Pancreas (tissue), 10 donors: ENCODE results near the gene PLA2G4F. TPM values are rescaled to one million over a fixed set of nuclear protein-coding genes. Genes with fewer than 3 reads are reported as not detected.

Experiments used
- ATAC-seq, 4 donors: fragments of 200-7000 bp; cut with Tn5 transposase; one replicate each; pipeline versions ENCODE4 v1.8.0 to v1.9.1; 2020; ENCODE audit warnings: mild to moderate bottlenecking in 4 of 4, moderate library complexity in 4 of 4
- DNase-seq, 6 donors: peaks; one replicate each; pipeline ENCODE4 v3.0.0-alpha.2; 2020
- FAIRE-seq: peaks from 2 replicates; lab custom pipeline; 2012; peaks lifted over from hg19 to GRCh38; lab: Jason Lieb, UNC
- H3K27ac ChIP-seq, 4 donors: fragments of 200-600 bp; sonication (generic); 1 replicate in 3 of 4; 2 replicates in 1 of 4; pipeline versions ENCODE4 v1.5.0 to v1.8.0; 2020
- H3K27me3 ChIP-seq, 4 donors: fragments of 200-600 bp; one replicate each; pipeline ENCODE4 v1.8.0; 2021
- H3K36me3 ChIP-seq, 3 donors: fragments of 200-600 bp; sonication (generic) in 1 of 3; one replicate each; pipeline versions ENCODE4 v1.5.0 to v1.8.0; 2020 to 2021
- H3K4me1 ChIP-seq, 3 donors: fragments of 200-600 bp; one replicate each; pipeline ENCODE4 v1.8.0; 2021
- H3K4me3 ChIP-seq, 4 donors: fragments of 200-600 bp; sonication (generic) in 2 of 4; one replicate each; pipeline versions ENCODE4 v1.5.0 to v1.8.0; 2020 to 2021
- H3K9me3 ChIP-seq, 4 donors: fragments of 200-600 bp; one replicate each; pipeline ENCODE4 v1.8.0; 2021
- CTCF ChIP-seq, 4 donors: fragments of 200-600 bp; sonication (generic) in 3 of 4; IDR thresholded peaks; one replicate each; pipeline versions ENCODE4 v1.5.0 to v1.8.0; 2021; ENCODE audit warnings: antibody characterized with exemption in 4 of 4
- WGBS, 2 donors: extraction: QIAGEN DNeasy Blood & Tissue Kit; methylation state at CpG; one replicate each; pipeline ENCODE4 v1.1.7; 2013; 5-methylcytosine and 5-hydroxymethylcytosine counted together
- intact Hi-C, 3 donors: fragments of 100-400 bp; cut with DNase I; formaldehyde crosslinking; loops; one replicate each; pipeline versions ENCODE4 v1.11.1 to v1.14.2; 2022
- polyA plus RNA-seq, 2 donors: library from polyadenylated mRNA; stranded (reverse); fragments of 200-250 nt; gene quantifications; one replicate each; pipeline ENCODE4 v1.2.3, GENCODE V29; 2013
- total RNA-seq, 6 donors: library from RNA; stranded (reverse); fragmentation: NEBNext Ultra II Directional in 4 of 6; extraction: Animal tissue kit (Norgen Biotek cat#: 25700) in 4 of 6; gene quantifications; one replicate each; pipeline versions ENCODE4 v1.2.1 to v1.2.4, GENCODE V29; 2021 to 2023
- donor health status: healthy with polysubstance abuse.
- donor health status: DM: no; HTN: no; CAD: no; lungs with moderate emphysema.
- donor health status: DM: no; HTN: no; CAD: no.
- donor health status: control.
- donor health status: control.
- donor health status: Bipolar disorder and iron deficiency.
- donor health status: DM: yes; HTN: yes; CAD: no.
- donor health status: DM: no; HTN: no; CAD: no.
- donor health status: DM: no; HTN: no; CAD: no.
- donor health status: DM: yes; HTN: yes; CAD: no.

Gene PLA2G4F
- total and polyA plus RNA-seq, 8 donors: 0.08 to 1.1 (median 0.29) TPM

GRCh38 chr15:42157981-42158765, 1.7 kb upstream of the PLA2G4F start:
- Histone ChIP-seq H3K36me3 (peaks cover 0 to 34% (median 14%) of the 10 kb centered on the region in 3 donors), H3K9me3 (no peaks in the 10 kb centered on the region), H3K4me1 (peaks cover 3 to 12% (median 11%) of the 10 kb centered on the region in 3 donors), H3K27me3 (no peaks in the 10 kb centered on the region), H3K27ac (no peak overlapping the region), H3K4me3 (no peak overlapping the region)
- 86 to 91% methylated on average over 8 of the region's 8 CpGs for WGBS, 2 donors
- DNase-seq (no peak), FAIRE-seq (no peak), ATAC-seq (no peak)
- TF ChIP-seq CTCF (IDR thresholded peaks at IDR 0.05): no peak
- intact Hi-C loops: no loop called here

DNA sequence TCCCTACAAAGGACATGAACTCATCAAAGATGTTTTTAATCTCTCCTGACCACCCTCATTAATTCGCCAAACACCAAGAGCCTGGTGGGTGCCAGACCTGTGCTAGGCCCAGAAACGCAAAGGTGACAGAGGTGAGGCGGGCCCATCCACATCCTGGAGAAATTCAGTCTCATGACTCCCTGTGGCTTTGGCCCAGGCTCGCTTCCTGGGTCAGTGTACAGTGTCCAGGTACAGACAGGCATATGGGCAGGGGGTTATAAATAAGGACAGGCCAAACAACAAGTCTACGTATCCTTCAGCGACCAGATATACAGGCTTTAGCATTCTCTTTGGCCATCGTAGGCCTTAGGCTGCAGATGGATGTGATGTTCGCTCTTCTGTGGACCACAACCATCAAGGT, 945 bp upstream of the PLA2G4F start:
- intact Hi-C loops: no loop called here
- FAIRE-seq (no peak), ATAC-seq (no peak), DNase-seq (no peak)
- TF ChIP-seq CTCF (IDR thresholded peaks at IDR 0.05): no peak
- no peak overlapping the region for H3K4me3 ChIP-seq
- peaks cover 3 to 12% (median 11%) of the 10 kb centered on the region in 3 donors for H3K4me1 ChIP-seq
- H3K36me3 ChIP-seq: peaks cover 0 to 27% (median 14%) of the 10 kb centered on the region in 3 donors
- no peaks in the 10 kb centered on the region for H3K9me3 ChIP-seq
- no peaks in the 10 kb centered on the region for H3K27me3 ChIP-seq
- WGBS, 2 donors: 95 to 98% methylated on average over 8 of the region's 8 CpGs
- no peak overlapping the region for H3K27ac ChIP-seq

DNA sequence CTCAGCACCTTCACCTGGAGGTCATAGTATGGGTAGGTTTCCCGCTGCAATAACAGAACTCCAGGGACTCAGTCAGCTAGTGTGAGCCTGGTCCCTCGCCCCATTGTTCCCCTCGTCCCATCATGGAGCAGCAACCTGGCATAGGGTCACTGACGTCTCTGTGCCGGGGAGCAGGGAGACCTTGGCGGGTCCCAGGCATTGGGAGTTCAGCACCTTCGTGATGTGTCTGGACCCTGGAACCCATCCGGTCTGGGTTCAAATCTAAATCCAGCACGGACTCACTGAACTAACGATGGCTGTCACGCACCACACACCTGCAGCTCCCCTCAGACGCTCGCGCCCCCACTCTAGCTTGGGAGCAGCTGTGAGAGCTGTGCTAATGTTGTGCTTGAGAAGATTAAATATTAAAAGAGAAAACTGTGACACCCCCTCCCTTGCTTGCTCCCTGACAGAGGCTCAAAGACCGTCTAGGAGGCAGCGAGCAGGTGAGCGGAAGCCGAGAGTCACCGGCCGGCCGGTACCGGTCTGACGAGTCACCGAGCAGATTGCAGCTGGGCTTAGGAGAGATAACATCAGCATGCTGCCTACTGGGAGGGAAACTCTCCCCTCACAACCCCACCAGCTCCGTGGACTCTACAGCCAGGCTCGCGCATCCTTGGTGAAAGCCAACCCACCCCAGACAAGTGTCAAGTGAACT, 742 bp downstream of the PLA2G4F start:
- H3K36me3 ChIP-seq: peaks cover 0 to 10% (median 6%) of the 10 kb centered on the region in 3 donors
- peak overlapping the region in 3 of 4 donors; percentile 17 to 67 (median 62) for H3K27ac ChIP-seq
- H3K4me1 ChIP-seq: peaks cover 3 to 12% (median 11%) of the 10 kb centered on the region in 3 donors
- WGBS, 2 donors: 36 to 41% methylated on average over 27 of the region's 27 CpGs
- TF ChIP-seq CTCF (IDR thresholded peaks at IDR 0.05): no peak
- intact Hi-C loops: no loop called here
- peak overlapping the region in 2 of 4 donors; percentile 14 to 26 for H3K4me3 ChIP-seq
- peak; percentile 60 to 81 (median 75) for ATAC-seq
- peak in 5 of 6 donors; percentile 45 to 73 (median 53) for DNase-seq
- no peak for FAIRE-seq
- no peaks in the 10 kb centered on the region for H3K9me3 ChIP-seq
- no peaks in the 10 kb centered on the region for H3K27me3 ChIP-seq

GRCh38 chr15:42154956-42155355, 1.5 kb downstream of the PLA2G4F start:
- intact Hi-C loops: no loop called here
- FAIRE-seq: no peak
- TF ChIP-seq CTCF (IDR thresholded peaks at IDR 0.05): no peak
- no peaks in the 10 kb centered on the region for H3K9me3 ChIP-seq
- peaks cover 0 to 3% (median 0%) of the 10 kb centered on the region in 3 donors for H3K36me3 ChIP-seq
- no peak overlapping the region for H3K27ac ChIP-seq
- no peaks in the 10 kb centered on the region for H3K27me3 ChIP-seq
- peaks cover 3 to 12% (median 11%) of the 10 kb centered on the region in 3 donors for H3K4me1 ChIP-seq
- no peak for DNase-seq
- H3K4me3 ChIP-seq: no peak overlapping the region
- whole genome bisulfite sequencing, 2 donors: 94 to 96% methylated on average over 14 of the region's 14 CpGs
- no peak for ATAC-seq
